ENCODE results near the gene LIN54. TPM values are rescaled to one million over a fixed set of nuclear protein-coding genes. Genes with fewer than 3 reads are reported as not detected.
A peak's percentile ranks its signal among the peaks of the same experiment; 100 is the strongest.

Gene LIN54
- total RNA-seq, 3 donors from 2014 or later: 9.8 to 14.0 (median 11.7) TPM

- no peaks in the 10 kb centered on the region for H3K4me1 ChIP-seq
- intact Hi-C loops (cut with DNase I; ENCODE audit: low total_unique reads): no loop called here
- H3K4me3 ChIP-seq: no peak overlapping the region
- no peak for TF ChIP-seq POLR2AphosphoS5 (IDR thresholded peaks at IDR 0.05)
- no peak for TF ChIP-seq CTCF (IDR thresholded peaks at IDR 0.05)
- TF ChIP-seq POLR2A (IDR thresholded peaks at IDR 0.05): no peak
- no peaks in the 10 kb centered on the region for H3K36me3 ChIP-seq
- no peaks in the 10 kb centered on the region for H3K27me3 ChIP-seq
- DNase-seq (ENCODE audit: low spot score in 2 of 2): no peak
- H3K27ac ChIP-seq: no peak overlapping the region
- no peaks in the 10 kb centered on the region for H3K9me3 ChIP-seq
These were observed 29.6 kb upstream of the LIN54 start for GRCh38 chr4:83040269-83040668.

GRCh38 chr4:83036991-83037665, 26.5 kb upstream of the LIN54 start:
- no peak overlapping the region for H3K27ac ChIP-seq
- H3K9me3 ChIP-seq: no peaks in the 10 kb centered on the region
- intact Hi-C loops (cut with DNase I; ENCODE audit: low total_unique reads): no loop called here
- no peaks in the 10 kb centered on the region for H3K4me1 ChIP-seq
- DNase-seq (ENCODE audit: low spot score in 2 of 2): no peak
- H3K4me3 ChIP-seq: no peak overlapping the region
- no peaks in the 10 kb centered on the region for H3K36me3 ChIP-seq
- H3K27me3 ChIP-seq: no peaks in the 10 kb centered on the region
- no peak for TF ChIP-seq CTCF (IDR thresholded peaks at IDR 0.05)
- no peak for TF ChIP-seq POLR2A (IDR thresholded peaks at IDR 0.05)
- TF ChIP-seq POLR2AphosphoS5 (IDR thresholded peaks at IDR 0.05): no peak

- no peaks in the 10 kb centered on the region for H3K9me3 ChIP-seq
- intact Hi-C loops (cut with DNase I; ENCODE audit: low total_unique reads): no loop called here
- H3K36me3 ChIP-seq: no peaks in the 10 kb centered on the region
- H3K27me3 ChIP-seq: no peaks in the 10 kb centered on the region
- peak within 1 kb of the TSS; percentile 69 to 86 (median 79) for H3K4me3 ChIP-seq
- TF ChIP-seq POLR2A (IDR thresholded peaks at IDR 0.05) (no peak), POLR2AphosphoS5 (IDR thresholded peaks at IDR 0.05) (peak; percentile 19 to 86 (median 75)), CTCF (IDR thresholded peaks at IDR 0.05) (peak; percentile 10 to 48 (median 38))
- H3K4me1 ChIP-seq: no peaks in the 10 kb centered on the region
- peak within 1 kb of the TSS; percentile 92 to 94 for H3K27ac ChIP-seq
- DNase-seq (ENCODE audit: low spot score in 2 of 2): peak; percentile 92 to 98
These were observed 24.2 kb upstream of the LIN54 start, which contains the start of gene COPS4 for GRCh38 chr4:83034630-83035494. TSS of gene COPS4 (plus strand) at chr4:83035183. CDS start at chr4:83035225, 42 bp downstream.

- TF ChIP-seq CTCF (IDR thresholded peaks at IDR 0.05): no peak
- no peak for TF ChIP-seq POLR2AphosphoS5 (IDR thresholded peaks at IDR 0.05)
- TF ChIP-seq POLR2A (IDR thresholded peaks at IDR 0.05): no peak
- Histone ChIP-seq H3K4me1 (no peaks in the 10 kb centered on the region), H3K4me3 (no peak overlapping the region), H3K9me3 (peaks cover 0 to 10% of the 10 kb centered on the region in 2 donors), H3K36me3 (no peaks in the 10 kb centered on the region), H3K27me3 (no peaks in the 10 kb centered on the region), H3K27ac (no peak overlapping the region)
- intact Hi-C loops (cut with DNase I; ENCODE audit: low total_unique reads): no loop called here
- no peak for DNase-seq (ENCODE audit: low spot score in 2 of 2)
These were observed 19.1 kb upstream of the LIN54 start for GRCh38 chr4:83029688-83030087.

- DNase-seq (ENCODE audit: low spot score in 2 of 2): no peak
- peaks cover 0 to 14% of the 10 kb centered on the region in 2 donors for H3K9me3 ChIP-seq
- no peak overlapping the region for H3K27ac ChIP-seq
- no peaks in the 10 kb centered on the region for H3K4me1 ChIP-seq
- TF ChIP-seq POLR2AphosphoS5 (IDR thresholded peaks at IDR 0.05): no peak
- no peak for TF ChIP-seq POLR2A (IDR thresholded peaks at IDR 0.05)
- no peak for TF ChIP-seq CTCF (IDR thresholded peaks at IDR 0.05)
- intact Hi-C loops (cut with DNase I; ENCODE audit: low total_unique reads): no loop called here
- H3K36me3 ChIP-seq: no peaks in the 10 kb centered on the region
- H3K4me3 ChIP-seq: no peak overlapping the region
- H3K27me3 ChIP-seq: no peaks in the 10 kb centered on the region
These were observed 18.4 kb upstream of the LIN54 start for GRCh38 chr4:83028976-83029375.
